GDM1 (cell line): ENCODE data around the gene SLC46A3.

Experiments
- DNase-seq: peaks from one replicate; lab custom pipeline; 2025; lab: John Stamatoyannopoulos, UW

SLC46A3 gene

DNA sequence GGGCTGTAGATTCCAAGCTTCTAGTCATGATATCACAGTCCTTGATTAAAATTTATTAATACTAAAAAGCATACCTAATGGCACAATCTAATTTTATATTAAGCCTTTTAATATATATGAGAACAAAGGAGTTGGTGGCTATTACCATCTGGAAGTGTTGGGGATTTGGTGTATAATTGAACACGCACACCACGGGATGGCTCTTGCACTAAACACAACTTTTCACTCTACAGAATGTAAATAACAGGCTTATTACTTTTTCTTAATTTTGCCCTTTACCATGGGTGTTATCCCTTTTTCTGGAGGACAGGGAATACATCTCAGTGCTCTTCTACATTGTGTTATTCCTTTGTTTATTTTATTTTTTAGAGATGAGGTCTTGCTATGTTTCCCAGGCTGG lies 38.2 kb downstream of the SLC46A3 start:
- DNase-seq, result no peak

DNA sequence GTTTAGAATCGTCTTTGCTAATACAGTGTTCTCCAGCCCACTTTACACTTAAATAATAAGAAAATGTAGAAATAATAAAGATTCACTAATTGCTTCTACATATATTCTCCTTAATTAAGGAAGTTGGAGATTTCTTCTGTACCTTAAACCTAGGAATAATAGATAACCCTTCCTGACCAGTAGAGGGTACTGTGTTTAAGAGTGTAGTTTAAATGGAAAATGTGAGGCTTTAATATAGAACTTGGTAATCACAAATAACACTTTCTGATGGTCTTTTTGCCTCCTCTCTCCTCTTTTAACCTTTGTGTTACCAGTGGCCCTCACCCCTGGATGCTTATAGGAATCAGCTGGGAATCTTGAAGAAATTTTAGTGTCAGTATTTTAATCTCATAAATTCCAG lies 39.1 kb downstream of the SLC46A3 start:
- no peak for DNase-seq

GRCh38 chr13:28678809-28679208 lies 40.0 kb downstream of the SLC46A3 start:
- no peak for DNase-seq

- no peak for DNase-seq
These were observed 47.5 kb downstream of the SLC46A3 start for GRCh38 chr13:28671126-28671792.

GRCh38 chr13:28666897-28667488 lies 51.8 kb downstream of the SLC46A3 start:
- no peak for DNase-seq

- DNase-seq, result no peak
These were observed 59.2 kb downstream of the SLC46A3 start for GRCh38 chr13:28659621-28659970.

GRCh38 chr13:28658796-28659620 lies 59.8 kb downstream of the SLC46A3 start, which contains the start of gene POMP:
Gene POMP (plus strand): TSS chr13:28659130. CDS start chr13:28659185, 55 bp downstream.
- peak; percentile 87 for DNase-seq

DNA sequence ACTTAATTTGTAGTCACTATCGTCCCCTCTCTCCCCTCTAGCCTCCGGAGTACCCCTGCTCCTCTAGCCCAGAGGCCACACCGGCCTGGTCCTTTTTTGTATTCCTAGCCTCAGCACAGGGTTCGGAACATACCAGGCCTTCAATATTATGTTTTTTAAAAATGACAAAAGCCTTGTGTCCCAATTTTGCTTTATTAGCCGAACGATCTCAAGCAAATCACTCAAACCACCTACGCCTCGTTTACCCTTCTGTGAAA lies 60.3 kb downstream of the SLC46A3 start:
- DNase-seq, result no peak

- no peak for DNase-seq
These were observed 60.8 kb downstream of the SLC46A3 start for GRCh38 chr13:28657784-28658538.

GRCh38 chr13:28655561-28655960 lies 63.2 kb downstream of the SLC46A3 start:
- no peak for DNase-seq

GRCh38 chr13:28654276-28654675 lies 64.5 kb downstream of the SLC46A3 start:
- DNase-seq, result no peak

GRCh38 chr13:28653111-28653510 lies 65.7 kb downstream of the SLC46A3 start:
- DNase-seq, result no peak

DNA sequence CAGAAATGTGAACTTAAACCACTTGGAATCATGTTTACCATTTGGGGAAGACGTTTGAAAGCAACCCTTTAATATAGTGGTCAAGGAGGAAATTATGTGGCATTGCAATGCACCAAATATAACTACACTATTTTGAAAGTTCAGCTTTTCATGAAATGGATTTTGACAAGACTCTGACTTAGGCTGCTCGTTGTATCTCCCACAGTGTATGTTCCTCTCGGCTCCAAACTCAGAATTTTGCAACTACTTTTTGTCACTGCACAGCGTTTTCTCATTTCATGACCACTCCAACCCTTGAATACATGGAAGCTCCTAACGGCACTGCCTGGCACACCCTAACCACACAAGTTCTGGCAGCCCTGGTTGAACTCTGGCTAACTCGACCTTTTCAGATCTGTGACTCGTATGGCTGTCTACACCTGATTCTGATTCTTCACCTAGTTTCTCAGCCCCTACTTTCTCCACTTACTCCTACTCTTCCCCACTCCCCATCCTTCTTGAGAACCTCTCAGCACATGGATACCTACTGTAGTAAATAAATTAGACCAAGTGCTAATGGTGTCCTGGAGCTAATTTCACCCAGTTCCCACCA lies 66.9 kb downstream of the SLC46A3 start:
- DNase-seq, result no peak

- no peak for DNase-seq
These were observed 68.5 kb downstream of the SLC46A3 start for GRCh38 chr13:28650284-28650683.
